ENCODE results near the gene XRCC1. TPM values are rescaled to one million over a fixed set of nuclear protein-coding genes. Genes with fewer than 3 reads are reported as not detected.
A peak's percentile ranks its signal among the peaks of the same experiment; 100 is the strongest.
"Not testable (repeated sequence)": the region's sequence is repeated elsewhere in the genome, so short reads cannot be mapped to it uniquely, and the experiment has no call there.

XRCC1 gene
- total RNA-seq, 3 donors from 2014 or later (not counting 1 experiment from before 2014, with no cell fraction given) = 33.2 to 43.9 (median 40.7) TPM

DNA sequence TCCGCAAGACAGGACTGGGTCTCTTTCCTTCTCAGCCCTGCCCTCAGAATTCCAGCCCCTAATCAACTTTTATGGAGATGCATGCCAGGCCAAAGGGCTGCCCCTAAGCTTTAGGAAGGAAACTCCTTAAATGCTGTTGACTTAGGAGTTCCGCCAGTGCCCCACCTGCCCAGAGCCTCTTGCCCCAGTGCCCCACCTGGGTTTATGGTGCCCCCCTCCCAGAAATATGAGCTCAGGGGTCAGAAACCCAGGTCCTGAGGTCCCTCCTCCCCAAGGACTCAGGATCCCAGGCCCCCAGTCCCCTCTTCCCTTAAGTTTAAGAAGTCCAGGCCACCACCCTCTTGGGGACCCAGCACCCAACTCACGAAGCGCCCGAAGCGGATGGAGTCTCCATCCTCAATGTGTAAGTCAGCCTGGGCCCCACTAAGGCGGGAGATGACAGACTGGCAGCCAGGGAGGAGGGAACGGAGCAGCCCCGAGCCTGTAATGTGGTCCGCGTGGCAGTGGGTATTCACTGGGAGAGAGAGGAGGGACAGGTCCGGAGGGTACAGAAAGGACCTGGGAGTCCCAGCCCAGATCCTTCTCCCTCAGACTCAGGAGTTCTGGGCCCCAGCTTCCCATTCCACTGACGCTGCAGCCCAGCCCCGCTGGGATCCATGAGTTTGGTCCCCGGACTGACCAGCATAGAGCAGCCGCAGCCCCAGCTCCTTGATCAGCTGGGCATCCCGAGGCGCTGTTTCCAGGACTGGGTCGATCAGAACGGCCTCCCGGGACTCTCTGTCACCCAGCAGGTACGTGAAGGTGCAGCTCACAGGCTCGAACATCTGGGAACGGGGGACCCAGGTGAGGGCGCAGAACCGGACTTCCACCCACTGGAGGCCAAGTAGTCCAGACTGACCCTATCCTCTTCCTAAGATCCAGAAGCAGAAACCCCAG, 49.2 kb downstream of the XRCC1 start:
- Histone ChIP-seq H3K27ac (ENCODE audit: low read length) (peak overlapping the region; percentile 75), H3K4me3 (ENCODE audit: low read length) (peak overlapping the region; percentile 82), H3K36me3 (ENCODE audit: control insufficient read depth, insufficient read depth, low read length) (no peaks in the 10 kb centered on the region), H3K4me1 (ENCODE audit: control insufficient read depth, insufficient read depth, low read length) (peaks cover 31% of the 10 kb centered on the region), H3K9me3 (ENCODE audit: control insufficient read depth, insufficient read depth, low read length) (no peaks in the 10 kb centered on the region), H3K27me3 (ENCODE audit: control insufficient read depth, insufficient read depth, low read length) (no peaks in the 10 kb centered on the region)
- DNase-seq (peak in 1 of 2 donors; percentile 53), ATAC-seq (peak in 2 of 3 donors; percentile 21 to 50)
- H3K36me3 Mint-ChIP-seq = no peaks in the 10 kb centered on the region
- H3K4me1 Mint-ChIP-seq = peaks cover 23 to 27% of the 10 kb centered on the region in 2 donors
- WGBS (ENCODE audit: insufficient coverage) = 3% methylated on average over 26 of the region's 26 CpGs
- peak overlapping the region; percentile 77 to 90 for H3K27ac Mint-ChIP-seq
- no peaks in the 10 kb centered on the region for H3K27me3 Mint-ChIP-seq (ENCODE audit: low read depth in 2 of 2)
- no peaks in the 10 kb centered on the region for H3K9me3 Mint-ChIP-seq
- intact Hi-C loops (cut with micrococcal nuclease) = loop anchor here (2.0 kb wide), 1 partner anchor 63 kb away; no protein-coding TSS in a partner anchor
- peak overlapping the region; percentile 69 for H3K4me3 Mint-ChIP-seq
- TF ChIP-seq, protein P1, sequence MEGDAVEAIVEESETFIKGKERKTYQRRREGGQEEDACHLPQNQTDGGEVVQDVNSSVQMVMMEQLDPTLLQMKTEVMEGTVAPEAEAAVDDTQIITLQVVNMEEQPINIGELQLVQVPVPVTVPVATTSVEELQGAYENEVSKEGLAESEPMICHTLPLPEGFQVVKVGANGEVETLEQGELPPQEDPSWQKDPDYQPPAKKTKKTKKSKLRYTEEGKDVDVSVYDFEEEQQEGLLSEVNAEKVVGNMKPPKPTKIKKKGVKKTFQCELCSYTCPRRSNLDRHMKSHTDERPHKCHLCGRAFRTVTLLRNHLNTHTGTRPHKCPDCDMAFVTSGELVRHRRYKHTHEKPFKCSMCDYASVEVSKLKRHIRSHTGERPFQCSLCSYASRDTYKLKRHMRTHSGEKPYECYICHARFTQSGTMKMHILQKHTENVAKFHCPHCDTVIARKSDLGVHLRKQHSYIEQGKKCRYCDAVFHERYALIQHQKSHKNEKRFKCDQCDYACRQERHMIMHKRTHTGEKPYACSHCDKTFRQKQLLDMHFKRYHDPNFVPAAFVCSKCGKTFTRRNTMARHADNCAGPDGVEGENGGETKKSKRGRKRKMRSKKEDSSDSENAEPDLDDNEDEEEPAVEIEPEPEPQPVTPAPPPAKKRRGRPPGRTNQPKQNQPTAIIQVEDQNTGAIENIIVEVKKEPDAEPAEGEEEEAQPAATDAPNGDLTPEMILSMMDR (IDR thresholded peaks at IDR 0.05) = no peak

DNA sequence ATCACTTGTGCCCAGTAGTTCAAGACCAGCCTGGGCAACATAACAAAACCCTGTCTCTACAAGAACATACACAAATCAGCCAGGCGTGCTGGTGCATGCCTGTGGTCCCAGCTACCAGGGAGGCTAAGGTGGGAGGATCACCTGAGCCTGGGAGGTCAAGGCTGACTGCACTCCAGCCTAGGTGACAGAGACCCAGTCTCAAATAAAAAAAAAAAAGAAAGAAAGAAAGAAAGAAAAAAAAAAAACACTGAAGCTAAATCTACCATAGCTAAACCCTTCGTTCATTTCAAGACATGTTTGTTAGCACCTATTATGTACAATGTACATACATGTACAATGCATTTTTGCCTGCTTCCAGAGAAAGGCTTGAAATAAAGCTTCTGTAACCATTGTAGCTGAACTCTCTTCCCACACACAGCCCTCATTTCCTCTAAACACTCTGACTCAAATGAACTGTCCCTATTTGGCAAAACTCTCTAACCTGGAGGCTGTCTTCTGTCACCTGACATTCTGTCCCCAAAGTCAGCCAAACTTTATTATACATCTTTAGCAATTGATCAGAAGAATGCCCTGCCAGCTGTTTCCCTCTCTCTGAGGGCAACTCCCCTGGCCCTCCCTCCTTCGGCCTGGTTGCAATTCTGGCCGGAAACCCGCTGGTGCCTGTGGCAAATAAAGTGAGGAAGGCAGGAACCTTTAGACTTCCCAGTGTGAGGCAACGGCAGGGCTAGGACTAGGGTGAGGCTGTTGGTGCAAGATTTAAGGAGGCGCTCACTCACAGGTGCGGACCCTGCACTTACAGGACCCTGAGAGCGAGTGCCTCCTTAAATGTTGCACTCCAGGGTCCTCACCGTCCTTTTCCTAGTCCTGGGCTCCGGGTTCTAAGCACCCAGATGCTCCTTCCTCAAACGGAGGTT, 50.1 kb downstream of the XRCC1 start:
- H3K27me3 Mint-ChIP-seq (ENCODE audit: low read depth in 2 of 2) = no peaks in the 10 kb centered on the region
- H3K9me3 Mint-ChIP-seq = no peaks in the 10 kb centered on the region
- H3K4me1 ChIP-seq (ENCODE audit: control insufficient read depth, insufficient read depth, low read length) = peaks cover 31% of the 10 kb centered on the region
- peak overlapping the region; percentile 69 for H3K4me3 Mint-ChIP-seq
- no peaks in the 10 kb centered on the region for H3K36me3 ChIP-seq (ENCODE audit: control insufficient read depth, insufficient read depth, low read length)
- H3K36me3 Mint-ChIP-seq = no peaks in the 10 kb centered on the region
- peak overlapping the region; percentile 82 for H3K4me3 ChIP-seq (ENCODE audit: low read length)
- no peaks in the 10 kb centered on the region for H3K9me3 ChIP-seq (ENCODE audit: control insufficient read depth, insufficient read depth, low read length)
- peak in 1 of 2 donors; percentile 60 for DNase-seq
- no peaks in the 10 kb centered on the region for H3K27me3 ChIP-seq (ENCODE audit: control insufficient read depth, insufficient read depth, low read length)
- ATAC-seq = peak; percentile 32 to 50 (median 40)
- 5% methylated on average over 12 of the region's 12 CpGs for WGBS (ENCODE audit: insufficient coverage)
- intact Hi-C loops (cut with micrococcal nuclease) = no loop called here
- peaks cover 23 to 27% of the 10 kb centered on the region in 2 donors for H3K4me1 Mint-ChIP-seq
- TF ChIP-seq, protein P1 (IDR thresholded peaks at IDR 0.05) = no peak
- H3K27ac ChIP-seq (ENCODE audit: low read length) = peak overlapping the region; percentile 75
- H3K27ac Mint-ChIP-seq = peak overlapping the region; percentile 78 to 90

DNA sequence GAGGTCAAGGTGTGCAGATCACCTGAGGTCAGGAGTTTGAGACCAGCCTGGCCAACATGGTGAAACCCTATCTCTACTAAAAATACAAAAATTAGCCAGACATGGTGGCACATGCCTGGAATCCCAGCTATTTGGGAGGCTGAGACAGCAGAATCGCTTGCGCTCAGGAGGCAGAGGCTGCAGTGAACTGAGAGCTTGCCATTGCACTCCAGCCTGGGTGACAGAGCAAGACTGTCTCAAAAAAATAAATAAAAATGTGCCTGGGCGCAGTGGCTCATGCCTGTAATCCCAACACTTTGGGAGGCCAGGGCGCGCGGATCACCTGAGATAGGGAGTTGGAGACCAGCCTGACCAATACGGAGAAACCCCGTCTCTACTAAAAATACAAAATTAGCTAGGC, 51.6 kb downstream of the XRCC1 start:
- H3K27me3 Mint-ChIP-seq (ENCODE audit: low read depth in 2 of 2); H3K27ac ChIP-seq (ENCODE audit: low read length); H3K27me3 ChIP-seq (ENCODE audit: control insufficient read depth, insufficient read depth, low read length); H3K36me3 ChIP-seq (ENCODE audit: control insufficient read depth, insufficient read depth, low read length); H3K9me3 Mint-ChIP-seq; H3K36me3 Mint-ChIP-seq; ATAC-seq; intact Hi-C loops (cut with micrococcal nuclease); H3K9me3 ChIP-seq (ENCODE audit: control insufficient read depth, insufficient read depth, low read length); H3K27ac Mint-ChIP-seq; H3K4me3 ChIP-seq (ENCODE audit: low read length); H3K4me3 Mint-ChIP-seq; DNase-seq: not testable (repeated sequence)
- WGBS (ENCODE audit: insufficient coverage) = 99% methylated on average over 8 of the region's 8 CpGs
- peaks cover 31% of the 10 kb centered on the region for H3K4me1 ChIP-seq (ENCODE audit: control insufficient read depth, insufficient read depth, low read length)
- peaks cover 29 to 32% of the 10 kb centered on the region in 2 donors for H3K4me1 Mint-ChIP-seq
